DMS53 (cell line): ENCODE results near the gene CDK11A.
"Not testable (repeated sequence)": the region's sequence is repeated elsewhere in the genome, so short reads cannot be mapped to it uniquely, and the experiment has no call there.

Experiments used
- DNase-seq: peaks from one replicate; lab custom pipeline; 2025; lab: John Stamatoyannopoulos, UW

CDK11A gene

GRCh38 chr1:1726088-1726487, 1.9 kb upstream of the CDK11A start:
- not testable (repeated sequence) for DNase-seq

GRCh38 chr1:1721201-1721600, 3.0 kb downstream of the CDK11A start:
- no peak for DNase-seq

GRCh38 chr1:1715109-1715883, 8.9 kb downstream of the CDK11A start:
- DNase-seq = not testable (repeated sequence)

- DNase-seq = not testable (repeated sequence)
These were observed 16.3 kb downstream of the CDK11A start for GRCh38 chr1:1707897-1708296.

- DNase-seq = not testable (repeated sequence)
These were observed 16.9 kb downstream of the CDK11A start for GRCh38 chr1:1707241-1707640.

GRCh38 chr1:1705623-1706022, 18.5 kb downstream of the CDK11A start:
- DNase-seq = not testable (repeated sequence)

GRCh38 chr1:1704284-1704957, 19.7 kb downstream of the CDK11A start:
- DNase-seq = not testable (repeated sequence)

GRCh38 chr1:1703796-1704195, 20.4 kb downstream of the CDK11A start:
- DNase-seq = no peak

- not testable (repeated sequence) for DNase-seq
These were observed 21.7 kb downstream of the CDK11A start for GRCh38 chr1:1702506-1702905.

GRCh38 chr1:1700557-1700956, 23.6 kb downstream of the CDK11A start:
- DNase-seq = not testable (repeated sequence)

GRCh38 chr1:1700067-1700466, 24.1 kb downstream of the CDK11A start:
- DNase-seq = not testable (repeated sequence)

GRCh38 chr1:1699061-1699460, 25.1 kb downstream of the CDK11A start:
- not testable (repeated sequence) for DNase-seq

- DNase-seq = not testable (repeated sequence)
These were observed 26.6 kb downstream of the CDK11A start for GRCh38 chr1:1697358-1698183.

- not testable (repeated sequence) for DNase-seq
These were observed 27.5 kb downstream of the CDK11A start for GRCh38 chr1:1696431-1697357.

- peak; percentile 98 for DNase-seq
These were observed 31.2 kb downstream of the CDK11A start, which contains the start of gene SLC35E2B for GRCh38 chr1:1692714-1693647. SLC35E2B (minus strand) TSS chr1:1692795; CDS start chr1:1676699, 16,096 bp downstream.

- peak; percentile 92 for DNase-seq
These were observed 31.8 kb downstream of the CDK11A start for GRCh38 chr1:1692324-1692713.

- not testable (repeated sequence) for DNase-seq
These were observed 32.7 kb downstream of the CDK11A start for GRCh38 chr1:1691443-1691842.

GRCh38 chr1:1689526-1689925, 34.6 kb downstream of the CDK11A start:
- not testable (repeated sequence) for DNase-seq

GRCh38 chr1:1687846-1688245, 36.3 kb downstream of the CDK11A start:
- DNase-seq = no peak
